HEK293T (cell line): ENCODE results near the gene LRP2.

Source experiments
- SP1 ChIP-seq: fragments of 450-650 bp; IDR thresholded peaks from 2 replicates; pipeline ENCODE4 v1.6.1; 2017
- SUZ12 ChIP-seq: fragments of 450-650 bp; IDR thresholded peaks from 2 replicates; pipeline ENCODE4 v1.6.1; 2016; ENCODE audit warnings: mild to moderate bottlenecking

- TF ChIP-seq SP1 (no peak), SUZ12 (no peak)
Measured at GRCh38 chr2:169393068-169393590, 30.8 kb upstream of the LRP2 start.
